BJ (cell line): ENCODE results near the gene RIC8B. TPM values are rescaled to one million over a fixed set of nuclear protein-coding genes. Genes with fewer than 3 reads are reported as not detected.
A peak's percentile ranks its signal among the peaks of the same experiment; 100 is the strongest.

Source experiments
- CTCF ChIA-PET: fragments of 350-600 bp; formaldehyde crosslinking; extraction: SDS; loops from one replicate; lab custom pipeline; 2021; ENCODE audit warnings: antibody characterized with exemption, inconsistent platforms; lab: Yijun Ruan, JAX
- POLR2A ChIA-PET: fragments of 300-600 bp; sonication (Branson Sonifier 250); formaldehyde crosslinking; extraction: SDS; loops from one replicate; lab custom pipeline; 2021; ENCODE audit warnings: antibody characterized with exemption; lab: Charles Lee
- DNase-seq: peaks from one replicate; pipeline ENCODE4 v3.0.0-alpha.2; 2011; ENCODE audit warnings: low read depth
- H3K27me3 ChIP-seq: 2 replicates; pipeline ENCODE4 v1.6.0; 2011; ENCODE audit warnings: low read length; ENCODE audit not compliant: control insufficient read depth, insufficient read depth
- H3K36me3 ChIP-seq: 2 replicates; pipeline ENCODE4 v1.5.1; 2011; ENCODE audit warnings: low read length; ENCODE audit not compliant: control insufficient read depth, insufficient read depth
- H3K4me3 ChIP-seq: 2 replicates; pipeline ENCODE4 v1.5.1; 2011; ENCODE audit warnings: low read depth, mild to moderate bottlenecking, control low read depth, low read length
- CTCF ChIP-seq: IDR thresholded peaks from 2 replicates; pipeline ENCODE4 v1.5.1; 2011; ENCODE audit warnings: low read depth, mild to moderate bottlenecking, control low read depth, inconsistent platforms, low read length, moderate library complexity; ENCODE audit not compliant: insufficient read depth
- polyA plus RNA-seq: library from polyadenylated mRNA; depleted of rRNA; stranded (reverse); fragments of >200 nt; gene quantifications from 2 replicates; pipeline ENCODE4 v1.2.3, GENCODE V29; 2011

The RIC8B gene
- polyA plus RNA-seq, 1 experiment, result 5.6 TPM

DNA sequence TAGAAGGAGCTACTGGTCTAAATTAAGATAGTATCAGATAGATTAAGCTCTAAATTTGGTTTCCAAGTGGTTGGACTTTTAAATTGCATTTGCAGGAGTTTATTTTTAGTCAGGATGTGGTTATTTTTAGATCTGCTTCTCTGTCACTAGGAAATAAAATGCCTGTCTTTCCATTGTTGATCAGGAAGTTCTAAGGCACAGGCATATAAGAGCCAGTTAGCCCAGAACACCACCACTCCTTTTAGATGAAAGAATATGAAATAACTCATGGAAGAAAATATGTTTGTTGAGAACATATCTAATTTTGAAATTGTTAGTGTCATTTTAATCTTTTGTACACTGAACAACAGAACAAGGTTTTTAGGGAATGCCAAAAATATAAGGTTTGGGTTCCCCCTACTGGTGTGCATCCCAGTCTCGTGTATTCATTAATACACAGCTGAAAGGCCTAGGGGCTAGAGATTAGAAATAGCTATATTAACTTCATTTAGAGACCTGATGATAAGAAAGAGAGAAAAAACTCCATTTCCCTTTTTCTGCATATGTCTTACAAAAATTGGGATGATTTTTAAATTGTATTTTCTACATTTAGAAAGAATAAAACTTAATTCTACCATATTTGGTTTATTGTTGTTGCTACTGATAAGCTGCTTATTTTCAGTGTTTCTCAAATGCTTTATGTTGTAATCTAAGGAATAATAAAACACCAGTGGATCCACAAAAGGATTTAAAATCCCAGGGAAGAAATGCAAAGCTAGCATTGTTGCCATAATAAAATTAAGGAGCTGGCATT lies 67.2 kb downstream of the RIC8B start:
- ChIA-PET CTCF (interaction anchor here (0.6 to 2.9 kb wide), 20 partner anchors 10 to 615 kb away, joined by 3 to 17 read pairs (median 4); partner anchors contain the start of gene POLR3B), POLR2A (no interaction called here)
- Histone ChIP-seq H3K27me3 (no peaks in the 10 kb centered on the region), H3K36me3 (peaks cover 1% of the 10 kb centered on the region; the same call in 1 of the 2 replicates), H3K4me3 (no peak overlapping the region)
- peak; percentile 70 for TF ChIP-seq CTCF
- peak; percentile 18 for DNase-seq

DNA sequence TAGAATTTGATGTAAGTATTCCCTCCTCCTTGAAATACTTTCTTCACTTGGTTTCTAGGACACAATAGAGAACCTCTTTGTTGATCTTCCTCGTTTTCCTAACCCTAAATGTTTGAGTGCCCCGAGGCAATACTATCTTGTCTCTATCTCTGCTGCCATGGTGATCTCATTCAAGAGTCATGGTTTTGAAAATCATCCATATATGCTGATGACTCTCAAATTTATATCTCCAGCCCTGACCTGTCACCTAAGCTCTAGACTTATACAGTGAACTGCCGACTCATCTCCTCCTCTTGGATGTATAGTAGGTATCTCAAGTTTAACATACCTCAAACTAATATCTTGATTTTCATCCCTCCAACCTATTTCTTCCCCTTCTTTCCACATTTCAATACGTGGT lies 71.4 kb downstream of the RIC8B start:
- CTCF ChIA-PET, result no interaction called here
- H3K36me3 ChIP-seq, result peaks cover 3% of the 10 kb centered on the region
- no peaks in the 10 kb centered on the region for H3K27me3 ChIP-seq
- POLR2A ChIA-PET, result no interaction called here
- TF ChIP-seq CTCF, result no peak
- DNase-seq, result no peak
- H3K4me3 ChIP-seq, result no peak overlapping the region

GRCh38 chr12:106847861-106848260 lies 73.4 kb downstream of the RIC8B start:
- no peak for TF ChIP-seq CTCF
- no peak for DNase-seq
- H3K27me3 ChIP-seq, result no peaks in the 10 kb centered on the region
- POLR2A ChIA-PET, result no interaction called here
- no peak overlapping the region for H3K4me3 ChIP-seq
- CTCF ChIA-PET, result no interaction called here
- peaks cover 3% of the 10 kb centered on the region for H3K36me3 ChIP-seq

- DNase-seq, result no peak
- ChIA-PET CTCF (interaction anchor here (1.3 kb wide), 1 partner anchor 10 kb away, joined by 5 read pairs; no protein-coding TSS in a partner anchor), POLR2A (no interaction called here)
- Histone ChIP-seq H3K27me3 (no peaks in the 10 kb centered on the region), H3K4me3 (no peak overlapping the region), H3K36me3 (peaks cover 1% of the 10 kb centered on the region)
- TF ChIP-seq CTCF, result no peak
Observed at GRCh38 chr12:106851306-106851705, 76.8 kb downstream of the RIC8B start.

DNA sequence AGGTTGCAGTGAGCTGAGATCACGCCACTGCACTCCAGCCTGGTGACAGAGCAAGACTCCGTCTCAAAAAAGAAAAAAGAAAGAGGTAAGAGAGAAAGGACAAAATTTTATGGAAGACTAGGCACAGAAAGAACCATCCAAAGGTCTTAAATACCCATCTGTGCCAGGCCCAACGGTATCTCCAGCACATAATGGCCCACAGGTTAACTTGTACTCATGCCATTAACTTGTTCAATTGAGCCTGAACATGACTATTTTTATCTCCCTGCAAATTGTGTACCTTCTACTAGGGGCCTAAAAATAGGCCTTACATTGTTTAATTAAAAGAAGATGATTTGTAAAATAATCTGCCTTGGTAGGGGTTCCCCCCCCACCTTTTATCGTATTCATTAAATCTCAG lies 80.2 kb downstream of the RIC8B start:
- Histone ChIP-seq H3K4me3 (no peak overlapping the region), H3K36me3 (peaks cover 1% of the 10 kb centered on the region), H3K27me3 (no peaks in the 10 kb centered on the region)
- no peak for TF ChIP-seq CTCF
- CTCF ChIA-PET, result no interaction called here
- no peak for DNase-seq
- POLR2A ChIA-PET, result no interaction called here
